ENCODE results near the gene LPIN1. TPM values are rescaled to one million over a fixed set of nuclear protein-coding genes. Genes with fewer than 3 reads are reported as not detected.

The LPIN1 gene
- polyA plus RNA-seq, 2 of the 4 experiments (the other 2 are of a cell fraction) = 19.2 to 27.5 TPM

DNA sequence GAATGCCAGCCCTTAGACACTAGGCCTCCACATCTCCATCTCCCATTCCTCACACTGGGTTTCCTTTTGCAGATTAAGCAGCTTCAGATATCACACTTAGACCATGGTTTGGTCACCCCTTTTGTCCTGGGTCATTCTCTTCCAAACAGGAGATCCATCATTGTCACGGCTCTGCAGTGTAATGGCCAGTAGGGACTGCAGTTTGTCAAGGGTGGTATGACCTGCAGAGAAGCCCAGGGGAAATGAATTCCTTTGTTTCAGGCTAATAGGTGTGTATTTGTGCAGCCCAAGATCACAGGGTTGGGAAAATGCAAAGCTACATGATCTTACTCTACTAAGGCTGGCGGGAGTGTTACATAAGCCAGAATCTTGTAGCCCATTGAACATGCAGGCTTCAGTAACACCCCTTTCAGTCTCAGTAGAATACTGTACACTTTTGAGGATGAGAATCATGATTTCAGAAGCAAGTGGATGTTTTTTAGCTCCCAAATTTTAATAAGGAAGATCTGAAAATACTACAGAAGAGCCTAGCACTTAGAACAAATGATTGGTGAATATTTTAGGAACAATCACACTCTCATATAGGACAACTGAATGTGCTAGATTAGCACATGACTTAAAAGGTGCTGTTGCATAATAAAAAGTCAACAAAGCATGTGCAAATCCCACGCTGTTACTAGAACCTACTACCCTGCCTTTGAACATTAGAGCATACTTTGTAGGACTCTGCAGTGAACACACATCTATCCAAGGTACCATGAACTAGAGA, 24.0 kb upstream of the LPIN1 start:
- ChIA-PET POLR2A (no interaction called here), CTCF (interaction anchor here (0.6 to 2.6 kb wide), 8 partner anchors 13 to 62 kb away, joined by 3 to 8 read pairs (median 4); no protein-coding TSS in a partner anchor)
- Histone ChIP-seq H3K4me2 (no peak overlapping the region), H3K27ac (no peak overlapping the region), H3K9me3 (no peaks in the 10 kb centered on the region), H3K4me1 (no peaks in the 10 kb centered on the region), H3K4me3 (no peak overlapping the region)
- FAIRE-seq (no peak), ATAC-seq (no peak; a peak in 1 of 6 replicates), DNase-seq (ENCODE audit: low read depth in 1 of 2, low spot score in 1 of 2) (no peak)
- WGBS (ENCODE audit: missing lambda C conversion rate) = 55% methylated on average over 3 of the region's 3 CpGs
- TF ChIP-seq RARB (CRISPR knock-in tag; IDR thresholded peaks at IDR 0.05) (no peak), EHF (CRISPR knock-in tag; IDR thresholded peaks at IDR 0.05) (no peak), ZSCAN20 (CRISPR knock-in tag; IDR thresholded peaks at IDR 0.05) (no peak), NFE2L2 (conservative IDR thresholded peaks at IDR 0.05; ENCODE audit: low read length) (no peak), JUN (IDR thresholded peaks at IDR 0.05) (no peak), ZFP36 (IDR thresholded peaks at IDR 0.05; ENCODE audit: borderline replicate concordance, partially characterized antibody) (no peak), TFCP2L1 (CRISPR knock-in tag; IDR thresholded peaks at IDR 0.05) (no peak), HDAC2 (IDR thresholded peaks at IDR 0.05) (no peak), RFX5 (IDR thresholded peaks at IDR 0.05) (no peak), FOXS1 (CRISPR knock-in tag; IDR thresholded peaks at IDR 0.05) (no peak), NPAS2 (CRISPR knock-in tag; IDR thresholded peaks at IDR 0.05; ENCODE audit: borderline replicate concordance) (no peak), SREBF2 (IDR thresholded peaks at IDR 0.05) (no peak), RAD21 (conservative IDR thresholded peaks at IDR 0.05 in 1 of 2, IDR thresholded peaks at IDR 0.05 in 1 of 2) (no peak), TP53 (CRISPR knock-in tag; IDR thresholded peaks at IDR 0.05) (no peak)
- TF ChIP-seq, protein P1, sequence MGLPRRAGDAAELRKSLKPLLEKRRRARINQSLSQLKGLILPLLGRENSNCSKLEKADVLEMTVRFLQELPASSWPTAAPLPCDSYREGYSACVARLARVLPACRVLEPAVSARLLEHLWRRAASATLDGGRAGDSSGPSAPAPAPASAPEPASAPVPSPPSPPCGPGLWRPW (IDR thresholded peaks at IDR 0.05) = no peak
- TF ChIP-seq, protein P2, sequence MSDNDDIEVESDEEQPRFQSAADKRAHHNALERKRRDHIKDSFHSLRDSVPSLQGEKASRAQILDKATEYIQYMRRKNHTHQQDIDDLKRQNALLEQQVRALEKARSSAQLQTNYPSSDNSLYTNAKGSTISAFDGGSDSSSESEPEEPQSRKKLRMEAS (IDR thresholded peaks at IDR 0.05) = no peak
- TF ChIP-seq, protein P3, sequence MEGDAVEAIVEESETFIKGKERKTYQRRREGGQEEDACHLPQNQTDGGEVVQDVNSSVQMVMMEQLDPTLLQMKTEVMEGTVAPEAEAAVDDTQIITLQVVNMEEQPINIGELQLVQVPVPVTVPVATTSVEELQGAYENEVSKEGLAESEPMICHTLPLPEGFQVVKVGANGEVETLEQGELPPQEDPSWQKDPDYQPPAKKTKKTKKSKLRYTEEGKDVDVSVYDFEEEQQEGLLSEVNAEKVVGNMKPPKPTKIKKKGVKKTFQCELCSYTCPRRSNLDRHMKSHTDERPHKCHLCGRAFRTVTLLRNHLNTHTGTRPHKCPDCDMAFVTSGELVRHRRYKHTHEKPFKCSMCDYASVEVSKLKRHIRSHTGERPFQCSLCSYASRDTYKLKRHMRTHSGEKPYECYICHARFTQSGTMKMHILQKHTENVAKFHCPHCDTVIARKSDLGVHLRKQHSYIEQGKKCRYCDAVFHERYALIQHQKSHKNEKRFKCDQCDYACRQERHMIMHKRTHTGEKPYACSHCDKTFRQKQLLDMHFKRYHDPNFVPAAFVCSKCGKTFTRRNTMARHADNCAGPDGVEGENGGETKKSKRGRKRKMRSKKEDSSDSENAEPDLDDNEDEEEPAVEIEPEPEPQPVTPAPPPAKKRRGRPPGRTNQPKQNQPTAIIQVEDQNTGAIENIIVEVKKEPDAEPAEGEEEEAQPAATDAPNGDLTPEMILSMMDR (IDR thresholded peaks at IDR 0.05) = no peak
- TF ChIP-seq, protein P4, sequence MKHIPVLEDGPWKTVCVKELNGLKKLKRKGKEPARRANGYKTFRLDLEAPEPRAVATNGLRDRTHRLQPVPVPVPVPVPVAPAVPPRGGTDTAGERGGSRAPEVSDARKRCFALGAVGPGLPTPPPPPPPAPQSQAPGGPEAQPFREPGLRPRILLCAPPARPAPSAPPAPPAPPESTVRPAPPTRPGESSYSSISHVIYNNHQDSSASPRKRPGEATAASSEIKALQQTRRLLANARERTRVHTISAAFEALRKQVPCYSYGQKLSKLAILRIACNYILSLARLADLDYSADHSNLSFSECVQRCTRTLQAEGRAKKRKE (CRISPR knock-in tag; IDR thresholded peaks at IDR 0.05; ENCODE audit: low read depth) = no peak
- TF ChIP-seq, protein P5, sequence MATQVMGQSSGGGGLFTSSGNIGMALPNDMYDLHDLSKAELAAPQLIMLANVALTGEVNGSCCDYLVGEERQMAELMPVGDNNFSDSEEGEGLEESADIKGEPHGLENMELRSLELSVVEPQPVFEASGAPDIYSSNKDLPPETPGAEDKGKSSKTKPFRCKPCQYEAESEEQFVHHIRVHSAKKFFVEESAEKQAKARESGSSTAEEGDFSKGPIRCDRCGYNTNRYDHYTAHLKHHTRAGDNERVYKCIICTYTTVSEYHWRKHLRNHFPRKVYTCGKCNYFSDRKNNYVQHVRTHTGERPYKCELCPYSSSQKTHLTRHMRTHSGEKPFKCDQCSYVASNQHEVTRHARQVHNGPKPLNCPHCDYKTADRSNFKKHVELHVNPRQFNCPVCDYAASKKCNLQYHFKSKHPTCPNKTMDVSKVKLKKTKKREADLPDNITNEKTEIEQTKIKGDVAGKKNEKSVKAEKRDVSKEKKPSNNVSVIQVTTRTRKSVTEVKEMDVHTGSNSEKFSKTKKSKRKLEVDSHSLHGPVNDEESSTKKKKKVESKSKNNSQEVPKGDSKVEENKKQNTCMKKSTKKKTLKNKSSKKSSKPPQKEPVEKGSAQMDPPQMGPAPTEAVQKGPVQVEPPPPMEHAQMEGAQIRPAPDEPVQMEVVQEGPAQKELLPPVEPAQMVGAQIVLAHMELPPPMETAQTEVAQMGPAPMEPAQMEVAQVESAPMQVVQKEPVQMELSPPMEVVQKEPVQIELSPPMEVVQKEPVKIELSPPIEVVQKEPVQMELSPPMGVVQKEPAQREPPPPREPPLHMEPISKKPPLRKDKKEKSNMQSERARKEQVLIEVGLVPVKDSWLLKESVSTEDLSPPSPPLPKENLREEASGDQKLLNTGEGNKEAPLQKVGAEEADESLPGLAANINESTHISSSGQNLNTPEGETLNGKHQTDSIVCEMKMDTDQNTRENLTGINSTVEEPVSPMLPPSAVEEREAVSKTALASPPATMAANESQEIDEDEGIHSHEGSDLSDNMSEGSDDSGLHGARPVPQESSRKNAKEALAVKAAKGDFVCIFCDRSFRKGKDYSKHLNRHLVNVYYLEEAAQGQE (IDR thresholded peaks at IDR 0.05) = no peak

DNA sequence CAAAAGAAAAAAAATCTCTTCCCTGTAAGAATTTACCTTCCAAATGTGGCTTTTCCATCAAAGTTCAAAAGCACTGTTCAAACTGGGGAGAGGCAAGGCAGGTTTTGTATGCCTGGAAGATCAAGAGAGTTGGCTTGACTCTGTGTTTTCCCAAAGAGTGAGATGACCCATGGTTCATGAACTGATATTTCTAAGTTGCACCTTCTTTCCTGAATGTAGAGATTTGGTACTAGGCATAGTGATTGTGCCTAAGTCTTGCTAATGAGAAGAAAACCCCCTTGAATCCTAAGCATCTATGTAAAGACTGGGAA, 23.4 kb upstream of the LPIN1 start:
- Histone ChIP-seq H3K9me3 (no peaks in the 10 kb centered on the region), H3K27ac (no peak overlapping the region), H3K4me1 (no peaks in the 10 kb centered on the region), H3K4me2 (no peak overlapping the region), H3K4me3 (no peak overlapping the region)
- TF ChIP-seq CBX8 (IDR thresholded peaks at IDR 0.05) (no peak), RNF2 (IDR thresholded peaks at IDR 0.05; ENCODE audit: borderline replicate concordance, low read depth) (no peak), HOXB5 (CRISPR knock-in tag; IDR thresholded peaks at IDR 0.05) (no peak), EHF (CRISPR knock-in tag; IDR thresholded peaks at IDR 0.05) (no peak), GATA3 (IDR thresholded peaks at IDR 0.05; ENCODE audit: borderline replicate concordance) (no peak), POLR2A (IDR thresholded peaks at IDR 0.05; ENCODE audit: low read length) (no peak), JUN (IDR thresholded peaks at IDR 0.05) (no peak)
- no peak for FAIRE-seq
- no peak for ATAC-seq
- ChIA-PET POLR2A (no interaction called here), CTCF (interaction anchor here (1.4 to 2.3 kb wide), 3 partner anchors 20 to 62 kb away, joined by 3 to 6 read pairs (median 4); no protein-coding TSS in a partner anchor)
- no peak for DNase-seq (ENCODE audit: low read depth in 1 of 2, low spot score in 1 of 2)

Measured in A549 (cell line).